ENCODE results near the gene MSANTD1. TPM values are rescaled to one million over a fixed set of nuclear protein-coding genes. Genes with fewer than 3 reads are reported as not detected.

MSANTD1 gene
- total RNA-seq, 1 experiment from 2014 or later: 0.71 TPM

DNA sequence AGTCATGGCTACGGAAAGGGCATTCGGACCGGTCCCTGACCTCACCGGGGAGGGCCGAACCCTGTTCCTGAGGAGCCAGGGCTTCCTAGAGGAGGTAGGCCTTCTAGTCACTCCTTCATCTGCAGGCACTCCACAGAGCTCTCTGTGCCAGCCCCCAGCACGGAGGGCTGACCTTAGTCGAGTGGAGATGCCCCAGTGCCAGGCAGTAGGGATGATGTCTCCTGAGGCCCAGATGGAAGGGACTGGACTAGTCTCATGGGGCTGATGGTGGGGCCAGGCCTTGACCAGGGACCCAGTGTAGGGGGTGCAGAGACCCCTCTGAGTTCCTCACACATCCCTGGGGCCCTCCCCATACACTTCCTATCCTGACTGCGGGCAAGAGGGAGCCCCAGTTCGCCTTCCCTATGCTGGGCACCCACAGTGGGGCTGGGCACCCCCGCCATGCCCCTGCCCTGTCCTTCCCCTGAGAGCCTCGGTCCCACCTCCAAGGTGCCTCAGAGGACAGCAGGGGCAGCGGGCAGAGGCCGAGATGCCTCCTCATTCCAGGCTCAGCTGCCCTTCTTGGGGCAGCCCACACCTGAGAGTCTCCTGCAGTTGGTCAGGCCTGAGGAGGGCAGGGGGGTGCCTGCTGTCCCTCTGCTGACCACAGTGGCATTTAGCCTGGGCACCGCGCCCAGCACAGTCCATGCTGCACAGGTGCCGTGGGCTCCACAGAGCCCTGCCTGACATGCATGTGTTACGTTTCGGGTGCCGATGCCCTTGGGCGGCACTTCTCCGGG lies 1.4 kb upstream of the MSANTD1 start:
- TF ChIP-seq JUND (IDR thresholded peaks at IDR 0.05): no peak
- no peak for TF ChIP-seq SIN3A (IDR thresholded peaks at IDR 0.05; ENCODE audit: low read depth)
- no peak for TF ChIP-seq ZFX (IDR thresholded peaks at IDR 0.05)
- no peak for TF ChIP-seq TCF7L2 (IDR thresholded peaks at IDR 0.05; ENCODE audit: borderline replicate concordance, extremely low read depth, insufficient read depth, insufficient read length)
- TF ChIP-seq SRF (IDR thresholded peaks at IDR 0.05; ENCODE audit: low read depth): no peak
- no peak for TF ChIP-seq EGR1 (IDR thresholded peaks at IDR 0.05; ENCODE audit: low read depth)
- TF ChIP-seq ZBTB33 (IDR thresholded peaks at IDR 0.05; ENCODE audit: extremely low read depth, insufficient replicate concordance, low read length): no peak
- TF ChIP-seq CTCF (IDR thresholded peaks at IDR 0.05 in 2 of 3, conservative IDR thresholded peaks at IDR 0.05 in 1 of 3; ENCODE audit: borderline replicate concordance in 1 of 3, insufficient read depth in 1 of 3, low read depth in 2 of 3, low read length in 2 of 3): no peak
- TF ChIP-seq, protein P1, sequence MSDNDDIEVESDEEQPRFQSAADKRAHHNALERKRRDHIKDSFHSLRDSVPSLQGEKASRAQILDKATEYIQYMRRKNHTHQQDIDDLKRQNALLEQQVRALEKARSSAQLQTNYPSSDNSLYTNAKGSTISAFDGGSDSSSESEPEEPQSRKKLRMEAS (IDR thresholded peaks at IDR 0.05): no peak
- no peak for TF ChIP-seq ATF3 (IDR thresholded peaks at IDR 0.05)
- Histone ChIP-seq H3K36me3 (ENCODE audit: control insufficient read depth in 1 of 2, insufficient read depth in 2 of 2, low read length in 2 of 2) (no peaks in the 10 kb centered on the region), H3K4me1 (ENCODE audit: control insufficient read depth in 1 of 2, insufficient read depth in 2 of 2, low read length in 2 of 2) (no peaks in the 10 kb centered on the region), H3K9ac (ENCODE audit: low read length) (no peak overlapping the region), H3K9me2 (ENCODE audit: insufficient read depth) (no peaks in the 10 kb centered on the region), H3K79me2 (ENCODE audit: insufficient read depth, low read length) (no peaks in the 10 kb centered on the region), H4K20me1 (ENCODE audit: insufficient read depth) (no peaks in the 10 kb centered on the region), H2AFZ (ENCODE audit: low read depth, low read length, poor library complexity, severe bottlenecking) (no peak overlapping the region), H3K4me2 (ENCODE audit: low read length) (no peak overlapping the region), H3K4me3 (replicated peaks in 1 of 2; ENCODE audit: low read depth in 1 of 2, low read length in 2 of 2) (no peak overlapping the region), H3K27ac (ENCODE audit: low read depth, low read length) (no peak overlapping the region), H3K9me3 (ENCODE audit: control insufficient read depth in 1 of 2, insufficient read depth in 1 of 2, low read depth in 1 of 2, low read length in 2 of 2) (no peaks in the 10 kb centered on the region), H3K27me3 (ENCODE audit: insufficient read depth, low read length) (no peaks in the 10 kb centered on the region)
- BruUV-seq (replicated peaks): no TSS peak
- intact Hi-C loops (cut with micrococcal nuclease): no loop called here
- no peak for DNase-seq (ENCODE audit: low read depth, low spot score)
- ChIA-PET POLR2A (no interaction called here), CTCF (no interaction called here), RAD21 (ENCODE audit: low non-redundant PET in 1 of 2, low total read pairs in 2 of 2, uncharacterized antibody in 2 of 2, unreplicated experiment in 2 of 2) (no interaction called here)
- ATAC-seq: no peak

All from HCT116 (cell line).